Thyroid gland (tissue), 4 donors: ENCODE results near the gene VAT1L. TPM values are rescaled to one million over a fixed set of nuclear protein-coding genes. Genes with fewer than 3 reads are reported as not detected.

Experiments used
- DNase-seq, 2 donors: peaks; one replicate each; pipeline ENCODE4 v3.0.0-alpha.2; 2019
- H3K27ac ChIP-seq, 3 donors: fragments of 200-600 bp; sonication (generic); 1 replicate in 2 of 3; 2 replicates in 1 of 3; pipeline ENCODE4 v1.5.1; 2016 to 2019; ENCODE audit warnings: mild to moderate bottlenecking in 1 of 3, moderate library complexity in 1 of 3
- H3K27me3 ChIP-seq: fragments of 200-600 bp; sonication (generic); one replicate; pipeline ENCODE4 v1.5.1; 2019
- H3K36me3 ChIP-seq, 2 donors: fragments of 200-600 bp; sonication (generic); one replicate each; pipeline ENCODE4 v1.5.1; 2016 to 2019
- H3K4me1 ChIP-seq, 2 donors: fragments of 200-600 bp; sonication (generic); one replicate each; pipeline ENCODE4 v1.5.1; 2017 to 2019
- H3K4me3 ChIP-seq, 3 donors: fragments of 200-600 bp; sonication (generic); replicated peaks in 1 of 3; 1 replicate in 2 of 3; 2 replicates in 1 of 3; pipeline ENCODE4 v1.5.1; 2016; ENCODE audit warnings: mild to moderate bottlenecking in 1 of 3
- H3K9me3 ChIP-seq: fragments of 200-600 bp; sonication (generic); one replicate; pipeline ENCODE4 v1.5.1; 2017
- POLR2A ChIP-seq, 2 donors: fragments of 450-650 bp; IDR thresholded peaks; one replicate each; pipeline ENCODE4 v1.6.1; 2017; ENCODE audit warnings: antibody characterized with exemption in 2 of 2, mild to moderate bottlenecking in 2 of 2, moderate library complexity in 1 of 2
- WGBS, 2 donors: methylation state at CpG; one replicate each; pipeline ENCODE4 v1.1.5; 2017; 5-methylcytosine and 5-hydroxymethylcytosine counted together
- intact Hi-C: fragments of 100-400 bp; cut with DNase I; formaldehyde crosslinking; loops from one replicate; pipeline ENCODE4 v1.15.1; 2023
- total RNA-seq, 4 donors: library from RNA; depleted of rRNA; stranded (reverse); fragments of >200 nt; gene quantifications; one replicate each; pipeline ENCODE4 v1.2.3, GENCODE V29; 2016
- TF ChIP-seq, protein P1 (sequence below), 6 experiments: fragments of 200-600 bp in 3 of 6; fragments of 450-650 bp in 3 of 6; sonication (generic) in 3 of 6; IDR thresholded peaks; one replicate each; pipeline ENCODE4 v1.5.1; 2016 to 2019; ENCODE audit warnings: antibody characterized with exemption in 6 of 6, mild to moderate bottlenecking in 2 of 6, inconsistent platforms in 1 of 6, moderate library complexity in 1 of 6

VAT1L gene
- total RNA-seq, 4 donors from 2014 or later: 1.9 to 29.7 (median 9.2) TPM

DNA sequence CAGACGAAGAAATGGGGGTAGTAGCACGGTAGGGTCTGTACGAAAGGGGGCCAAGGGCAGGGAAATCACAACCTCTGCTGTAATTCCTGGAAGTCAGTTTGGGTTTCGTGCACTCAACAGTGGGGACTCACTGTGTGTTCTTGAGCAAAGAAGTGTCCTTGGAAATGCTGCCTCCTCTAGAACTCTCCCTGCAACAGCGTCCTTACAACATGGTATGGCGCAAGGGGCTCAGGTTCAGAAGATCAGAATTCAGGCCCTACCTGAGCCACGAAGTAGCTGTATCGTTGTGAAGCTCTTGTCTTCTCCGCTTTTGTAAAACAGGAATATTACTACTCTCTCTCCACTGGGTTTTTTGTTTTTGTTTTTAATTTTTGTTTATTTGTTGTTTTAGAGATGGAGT is 127.7 kb downstream of the VAT1L start:
- WGBS, 2 donors: 87 to 89% methylated on average over 9 of the region's 9 CpGs
- no peak for TF ChIP-seq POLR2A (IDR thresholded peaks at IDR 0.05)
- TF ChIP-seq, protein P1, sequence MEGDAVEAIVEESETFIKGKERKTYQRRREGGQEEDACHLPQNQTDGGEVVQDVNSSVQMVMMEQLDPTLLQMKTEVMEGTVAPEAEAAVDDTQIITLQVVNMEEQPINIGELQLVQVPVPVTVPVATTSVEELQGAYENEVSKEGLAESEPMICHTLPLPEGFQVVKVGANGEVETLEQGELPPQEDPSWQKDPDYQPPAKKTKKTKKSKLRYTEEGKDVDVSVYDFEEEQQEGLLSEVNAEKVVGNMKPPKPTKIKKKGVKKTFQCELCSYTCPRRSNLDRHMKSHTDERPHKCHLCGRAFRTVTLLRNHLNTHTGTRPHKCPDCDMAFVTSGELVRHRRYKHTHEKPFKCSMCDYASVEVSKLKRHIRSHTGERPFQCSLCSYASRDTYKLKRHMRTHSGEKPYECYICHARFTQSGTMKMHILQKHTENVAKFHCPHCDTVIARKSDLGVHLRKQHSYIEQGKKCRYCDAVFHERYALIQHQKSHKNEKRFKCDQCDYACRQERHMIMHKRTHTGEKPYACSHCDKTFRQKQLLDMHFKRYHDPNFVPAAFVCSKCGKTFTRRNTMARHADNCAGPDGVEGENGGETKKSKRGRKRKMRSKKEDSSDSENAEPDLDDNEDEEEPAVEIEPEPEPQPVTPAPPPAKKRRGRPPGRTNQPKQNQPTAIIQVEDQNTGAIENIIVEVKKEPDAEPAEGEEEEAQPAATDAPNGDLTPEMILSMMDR (IDR thresholded peaks at IDR 0.05): no peak
- intact Hi-C loops: no loop called here

DNA sequence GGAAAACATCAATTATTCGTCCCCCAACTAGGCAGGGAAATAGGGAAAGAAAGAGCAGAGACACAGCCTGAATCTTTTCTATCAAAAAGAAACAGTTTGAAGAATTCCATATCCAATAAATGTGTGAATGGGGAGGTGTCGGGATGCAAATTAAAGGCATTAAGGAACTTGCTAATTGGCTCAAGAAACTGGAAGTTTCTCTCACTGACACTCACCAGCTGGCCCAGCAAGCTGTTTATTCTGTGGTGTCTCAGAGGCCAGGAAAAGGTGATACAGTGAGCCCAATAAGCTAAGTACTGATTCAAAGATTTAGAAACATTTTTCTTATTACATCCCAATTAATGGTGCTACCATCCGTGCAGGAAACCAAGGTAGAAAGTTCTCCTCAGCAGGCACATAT is 129.6 kb downstream of the VAT1L start:
- H3K27ac ChIP-seq: no peak overlapping the region
- TF ChIP-seq, protein P1 (IDR thresholded peaks at IDR 0.05): no peak
- no peak for TF ChIP-seq POLR2A (IDR thresholded peaks at IDR 0.05)
- H3K9me3 ChIP-seq: no peaks in the 10 kb centered on the region
- WGBS, 2 donors: 91 to 94% methylated on average over 3 of the region's 3 CpGs
- intact Hi-C loops: no loop called here
- H3K36me3 ChIP-seq: no peaks in the 10 kb centered on the region
- no peak overlapping the region for H3K4me3 ChIP-seq
- no peaks in the 10 kb centered on the region for H3K27me3 ChIP-seq
- DNase-seq: no peak
- H3K4me1 ChIP-seq: peaks cover 9% of the 10 kb centered on the region in 2 donors

More for the DNA sequence above, 127.7 kb downstream of the VAT1L start:
- no peak for DNase-seq
- no peak overlapping the region for H3K27ac ChIP-seq
- peaks cover 9% of the 10 kb centered on the region in 2 donors for H3K4me1 ChIP-seq
- H3K36me3 ChIP-seq: no peaks in the 10 kb centered on the region
- no peaks in the 10 kb centered on the region for H3K27me3 ChIP-seq
- no peaks in the 10 kb centered on the region for H3K9me3 ChIP-seq
- no peak overlapping the region for H3K4me3 ChIP-seq

DNA sequence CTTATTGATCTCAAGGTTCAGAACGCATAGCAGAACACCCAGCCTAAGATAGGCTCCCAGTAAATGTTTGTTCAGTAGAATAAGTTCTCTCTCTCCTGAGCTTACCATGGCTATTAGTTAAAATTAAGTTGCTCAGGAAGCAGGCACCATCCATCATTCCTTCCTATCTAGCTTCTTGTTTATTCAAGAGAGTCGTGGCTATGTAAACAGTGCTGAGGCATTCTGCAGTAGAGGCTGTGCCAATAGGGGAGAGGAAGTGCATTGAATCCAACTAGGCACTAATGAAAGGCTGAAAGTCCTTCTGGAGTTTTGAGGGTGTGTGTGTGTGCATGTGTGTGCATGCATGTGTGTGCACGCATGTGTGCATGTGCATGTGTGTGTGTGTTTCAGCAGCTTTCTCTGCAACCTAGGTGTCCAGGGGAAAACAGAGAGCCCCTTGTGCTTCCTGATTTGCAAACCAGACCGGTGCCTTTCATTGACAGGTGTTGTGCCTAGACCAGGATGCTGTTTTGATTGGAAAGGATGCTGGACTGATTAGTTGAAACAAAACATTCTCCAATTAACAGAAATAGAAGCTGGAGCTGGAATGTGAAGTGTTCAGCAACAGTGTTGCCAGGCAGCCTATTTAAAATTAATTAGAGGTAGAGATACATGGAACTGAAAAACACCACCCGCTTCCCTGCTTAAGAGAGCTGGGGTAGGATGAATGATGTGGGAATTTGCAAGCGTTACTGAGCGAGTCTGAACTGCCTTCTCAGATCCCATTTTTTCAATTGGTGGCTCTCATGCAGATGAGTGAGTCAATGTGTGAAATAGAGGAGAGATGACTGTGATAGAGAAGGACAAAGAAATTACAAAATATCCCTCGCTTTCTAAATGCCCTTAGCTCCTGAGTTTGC is 130.7 kb downstream of the VAT1L start:
- peaks cover 9% of the 10 kb centered on the region in 2 donors for H3K4me1 ChIP-seq
- DNase-seq: peak; percentile 20 to 29
- 47% methylated on average over 8 of the region's 8 CpGs for WGBS, 2 donors
- H3K9me3 ChIP-seq: no peaks in the 10 kb centered on the region
- H3K4me3 ChIP-seq: no peak overlapping the region
- H3K36me3 ChIP-seq: no peaks in the 10 kb centered on the region
- H3K27ac ChIP-seq: no peak overlapping the region
- no peaks in the 10 kb centered on the region for H3K27me3 ChIP-seq
- TF ChIP-seq, protein P1 (IDR thresholded peaks at IDR 0.05): no peak
- no peak for TF ChIP-seq POLR2A (IDR thresholded peaks at IDR 0.05)
- intact Hi-C loops: no loop called here

DNA sequence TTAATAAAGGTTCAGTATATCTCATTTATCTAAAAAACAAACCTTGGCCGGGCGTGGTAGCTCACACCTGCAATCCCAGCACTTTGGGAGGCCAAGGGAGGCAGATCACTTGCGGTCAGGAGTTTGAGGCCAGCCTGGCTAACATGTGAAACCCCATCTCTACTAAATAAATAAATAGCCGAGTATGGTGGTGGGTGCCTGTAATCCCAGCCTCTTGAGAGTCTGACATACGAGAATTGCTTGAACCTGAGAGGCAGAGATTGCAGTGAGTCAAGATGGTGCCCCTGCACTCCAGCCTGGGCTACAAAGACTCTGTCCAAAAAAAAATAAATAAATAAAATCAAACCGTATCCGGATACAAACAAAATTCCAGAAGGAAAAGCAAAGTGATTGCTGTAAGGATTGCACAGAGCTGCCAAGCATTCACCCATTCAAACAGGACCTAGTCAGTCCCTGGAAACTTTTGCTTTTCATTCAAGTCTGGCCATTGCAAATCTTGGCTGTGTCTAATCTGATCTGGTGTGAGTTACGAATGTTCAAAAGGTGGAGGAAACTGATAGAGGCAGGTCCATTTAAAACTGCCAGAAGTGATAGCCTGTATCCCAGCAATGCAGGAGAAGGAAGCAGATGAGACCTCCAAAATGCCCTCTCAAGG is 131.5 kb downstream of the VAT1L start:
- intact Hi-C loops: no loop called here
- peaks cover 9% of the 10 kb centered on the region in 2 donors for H3K4me1 ChIP-seq
- no peak overlapping the region for H3K27ac ChIP-seq
- no peak for TF ChIP-seq POLR2A (IDR thresholded peaks at IDR 0.05)
- TF ChIP-seq, protein P1 (IDR thresholded peaks at IDR 0.05): no peak
- no peak for DNase-seq
- no peaks in the 10 kb centered on the region for H3K36me3 ChIP-seq
- no peaks in the 10 kb centered on the region for H3K27me3 ChIP-seq
- H3K9me3 ChIP-seq: no peaks in the 10 kb centered on the region
- H3K4me3 ChIP-seq: no peak overlapping the region
- WGBS, 2 donors: 81% methylated on average over 8 of the region's 8 CpGs

DNA sequence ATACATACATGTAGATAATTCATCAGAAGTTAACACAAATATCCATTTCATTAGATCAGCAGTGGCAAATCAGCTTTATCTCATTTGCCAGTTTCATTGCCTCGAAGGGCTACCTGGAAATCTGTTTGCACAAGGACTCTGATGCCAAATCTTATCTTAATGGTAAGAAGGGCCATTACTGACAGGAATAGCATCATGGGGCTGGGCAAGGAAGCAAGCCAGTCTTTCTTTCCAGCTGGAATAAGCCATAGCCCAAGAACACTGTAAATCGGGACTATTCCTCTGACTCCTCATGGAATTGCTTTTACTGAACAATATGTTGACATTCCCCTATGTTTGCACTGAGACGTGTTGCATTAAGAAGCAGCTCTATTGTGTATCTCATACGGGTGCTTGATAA is 132.6 kb downstream of the VAT1L start:
- Histone ChIP-seq H3K9me3 (no peaks in the 10 kb centered on the region), H3K4me3 (no peak overlapping the region), H3K4me1 (peaks cover 9% of the 10 kb centered on the region in 2 donors), H3K36me3 (no peaks in the 10 kb centered on the region), H3K27me3 (no peaks in the 10 kb centered on the region), H3K27ac (no peak overlapping the region)
- intact Hi-C loops: no loop called here
- WGBS, 2 donors: 85 to 86% methylated on average over 4 of the region's 4 CpGs
- TF ChIP-seq POLR2A (IDR thresholded peaks at IDR 0.05): no peak
- TF ChIP-seq, protein P1 (IDR thresholded peaks at IDR 0.05): no peak
- no peak for DNase-seq
